Activated CD4-positive, alpha-beta T cell treated with anti-CD3 and anti-CD28 coated beads, Interleukin-2, amount 50 U/mL, for 16 hours (primary cell): ENCODE measurements around the gene ZBTB39.
"Not testable (repeated sequence)": the region's sequence is repeated elsewhere in the genome, so short reads cannot be mapped to it uniquely, and the experiment has no call there.

Experiments used
- DNase-seq: peaks from one replicate; pipeline ENCODE4 v3.0.0-alpha.2; 2020

Gene ZBTB39

GRCh38 chr12:57005980-57006808, at the start of gene ZBTB39:
TSS of gene ZBTB39 (minus strand) at chr12:57006546. CDS start at chr12:57004917, 1,629 bp downstream.
- DNase-seq = peak; percentile 60

- DNase-seq = no peak
Observed at GRCh38 chr12:57055824-57056223, 49.5 kb upstream of the ZBTB39 start.

DNA sequence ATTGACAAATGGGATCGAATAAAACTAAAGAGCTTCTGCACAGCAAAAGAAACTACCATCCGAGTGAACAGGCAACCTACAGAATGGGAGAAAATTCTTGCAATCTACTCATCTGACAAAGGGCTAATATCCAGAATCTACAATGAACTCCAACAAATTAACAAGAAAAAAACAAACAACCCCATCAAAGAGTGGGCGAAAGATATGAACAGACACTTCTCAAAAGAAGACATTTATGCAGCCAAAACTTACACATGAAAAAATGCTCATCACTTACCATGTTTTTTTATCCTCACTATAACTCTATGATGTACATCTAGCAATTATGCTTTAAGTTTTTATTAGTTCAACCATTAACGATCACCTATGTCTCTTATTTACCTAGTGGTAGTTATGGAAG, 47.6 kb upstream of the ZBTB39 start:
- DNase-seq = not testable (repeated sequence)

DNA sequence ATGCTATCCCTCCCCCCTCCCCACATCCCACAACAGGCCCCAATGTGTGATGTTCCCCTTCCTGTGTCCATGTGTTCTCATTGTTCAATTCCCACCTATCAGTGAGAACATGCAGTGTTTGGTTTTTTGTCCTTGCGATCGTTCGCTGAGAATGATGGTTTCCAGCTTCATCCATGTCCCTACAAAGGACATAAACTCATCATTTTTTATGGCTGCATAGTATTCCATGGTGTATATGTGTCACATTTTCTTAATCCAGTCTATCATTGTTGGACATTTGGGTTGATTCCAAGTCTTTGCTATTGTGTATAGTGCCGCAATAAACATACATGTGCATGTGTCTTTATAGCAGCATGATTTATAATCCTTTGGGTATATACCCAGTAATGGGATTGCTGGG, 46.8 kb upstream of the ZBTB39 start:
- DNase-seq = not testable (repeated sequence)

DNA sequence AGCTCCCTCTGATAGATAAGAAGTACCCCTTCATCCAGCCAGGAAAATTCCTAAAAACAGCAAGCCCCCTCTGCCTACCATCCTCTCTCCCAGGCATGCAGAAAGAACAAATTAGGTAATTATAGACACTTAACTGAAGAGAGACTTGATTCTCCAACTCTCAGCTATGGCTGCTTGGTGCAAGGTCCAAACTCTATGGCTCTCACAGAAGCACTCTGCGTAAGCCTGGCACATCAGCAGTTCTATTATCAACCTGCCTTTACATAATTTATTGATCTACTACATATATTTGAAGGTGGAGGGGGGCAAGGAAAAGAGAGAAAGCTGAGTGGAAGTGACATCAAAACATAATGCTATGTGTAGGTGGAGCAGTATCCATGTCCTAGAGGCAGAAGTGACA, 44.7 kb upstream of the ZBTB39 start:
- DNase-seq = no peak

GRCh38 chr12:57049890-57050289, 43.5 kb upstream of the ZBTB39 start, which contains the start of gene MYO1A:
TSS of gene MYO1A (minus strand) at chr12:57050129. CDS start at chr12:57048323, 1,806 bp downstream.
- DNase-seq = no peak

DNA sequence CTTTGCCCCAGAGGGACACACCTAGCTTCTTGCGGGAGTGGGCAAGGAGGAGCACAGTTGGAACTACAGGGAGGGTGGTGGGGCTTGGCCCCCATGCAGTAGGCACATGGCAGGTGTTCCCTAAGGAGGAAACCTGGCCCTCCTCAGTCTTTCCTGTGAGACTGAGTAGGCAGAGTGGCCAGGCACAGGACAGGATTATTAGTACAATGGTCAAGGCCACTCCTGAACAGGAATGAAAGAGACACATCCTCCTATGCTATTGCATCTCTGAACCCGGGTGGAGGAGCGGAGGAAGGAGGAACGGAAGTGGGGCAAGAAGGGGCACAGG, 42.7 kb upstream of the ZBTB39 start:
- DNase-seq = no peak

DNA sequence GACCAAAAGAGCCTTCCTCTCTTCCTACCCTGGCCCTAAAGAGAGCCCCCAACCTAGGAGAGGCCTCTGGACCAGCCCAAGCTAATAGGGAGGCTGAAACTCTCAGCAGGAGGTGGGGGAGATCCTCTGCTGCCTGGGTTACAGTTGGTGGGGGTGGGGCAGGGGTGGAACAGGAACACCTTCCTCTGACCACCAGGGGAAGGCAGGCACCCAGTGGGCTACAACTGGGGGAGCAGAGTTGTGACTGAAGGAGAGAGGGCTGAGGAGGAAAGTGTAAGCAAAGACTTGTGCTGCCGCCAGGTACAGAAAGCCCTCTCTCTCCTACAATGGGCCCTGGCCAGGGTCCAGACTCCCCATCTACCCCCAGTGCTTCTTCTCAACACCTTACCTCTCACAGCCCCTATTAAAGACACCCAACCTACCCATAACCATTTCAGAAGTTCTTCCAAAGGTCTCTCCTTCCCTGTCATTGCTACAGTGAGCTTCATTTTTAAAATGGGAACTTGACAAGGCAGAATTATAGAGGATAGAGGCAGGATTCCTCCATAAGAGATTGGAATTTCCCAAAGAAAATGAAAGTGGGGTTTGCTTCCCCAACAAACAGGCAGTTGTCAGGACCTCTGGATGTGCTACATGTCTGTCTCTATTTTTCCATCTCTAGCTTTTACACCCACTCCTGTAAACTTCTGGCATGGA, 42.2 kb upstream of the ZBTB39 start:
- DNase-seq = no peak

GRCh38 chr12:57047981-57048380, 41.6 kb upstream of the ZBTB39 start:
- DNase-seq = no peak

- DNase-seq = peak; percentile 77
Observed at GRCh38 chr12:57046947-57047890, 40.9 kb upstream of the ZBTB39 start.

DNA sequence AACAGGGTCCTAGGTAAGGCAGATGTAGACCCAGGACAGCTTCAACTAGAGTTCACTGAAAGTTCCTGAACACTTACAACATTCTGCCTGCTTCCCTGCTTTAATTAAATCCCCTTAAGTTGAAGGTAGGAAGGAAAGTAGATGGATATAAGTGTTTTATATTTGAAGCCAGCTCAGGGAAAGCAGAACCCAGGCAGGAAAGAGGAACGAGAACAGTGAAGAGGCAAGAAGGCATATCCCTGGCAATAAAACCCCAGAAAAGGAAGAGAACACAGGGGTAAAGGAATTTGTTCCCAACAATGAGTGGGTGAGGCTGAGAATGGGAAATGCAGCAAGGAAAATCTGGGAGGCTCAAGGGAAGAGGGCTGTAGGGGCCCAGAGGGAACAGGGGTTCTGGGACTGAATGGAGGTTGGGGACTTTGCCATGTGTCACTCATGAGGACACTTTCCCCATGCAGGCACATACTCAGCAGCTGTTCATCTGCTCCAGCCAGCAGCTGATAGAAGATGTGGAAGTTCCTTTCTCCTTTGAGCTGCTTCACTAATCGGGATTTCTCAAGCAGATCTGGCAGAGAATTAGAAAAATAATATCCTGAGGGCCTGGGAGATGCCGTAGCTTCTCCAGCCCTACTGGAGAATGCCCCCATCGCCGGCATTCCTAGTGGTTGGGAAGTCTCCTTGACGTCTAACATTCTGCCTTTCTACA, 39.9 kb upstream of the ZBTB39 start:
- DNase-seq = no peak

- no peak for DNase-seq
Observed at GRCh38 chr12:57044889-57045288, 38.5 kb upstream of the ZBTB39 start.

DNA sequence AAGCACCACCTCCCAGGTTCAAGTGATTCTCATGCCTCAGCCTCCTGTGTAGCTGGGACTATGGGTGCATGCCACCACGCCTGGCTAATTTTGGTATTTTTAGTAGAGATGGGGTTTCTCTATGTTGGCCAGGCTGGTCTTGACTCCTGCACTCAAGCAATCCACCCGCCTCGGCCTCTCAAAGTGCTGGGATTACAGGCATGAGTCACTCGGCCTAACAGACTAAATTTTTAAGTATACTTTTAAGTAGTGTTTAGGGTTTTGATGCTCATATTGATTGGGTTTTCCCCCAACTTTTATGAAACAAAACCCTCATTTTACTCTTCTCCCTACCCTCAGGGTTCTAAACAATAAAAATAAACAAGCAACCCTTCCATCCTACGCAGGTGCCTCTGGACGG, 38.1 kb upstream of the ZBTB39 start:
- DNase-seq = no peak

- DNase-seq = no peak
Observed at GRCh38 chr12:57042695-57043094, 36.3 kb upstream of the ZBTB39 start.

- DNase-seq = no peak
Observed at GRCh38 chr12:57040750-57041149, 34.4 kb upstream of the ZBTB39 start.

- DNase-seq = no peak
Observed at GRCh38 chr12:57040211-57040610, 33.9 kb upstream of the ZBTB39 start.

GRCh38 chr12:57039016-57039798, 32.9 kb upstream of the ZBTB39 start:
- DNase-seq = no peak

DNA sequence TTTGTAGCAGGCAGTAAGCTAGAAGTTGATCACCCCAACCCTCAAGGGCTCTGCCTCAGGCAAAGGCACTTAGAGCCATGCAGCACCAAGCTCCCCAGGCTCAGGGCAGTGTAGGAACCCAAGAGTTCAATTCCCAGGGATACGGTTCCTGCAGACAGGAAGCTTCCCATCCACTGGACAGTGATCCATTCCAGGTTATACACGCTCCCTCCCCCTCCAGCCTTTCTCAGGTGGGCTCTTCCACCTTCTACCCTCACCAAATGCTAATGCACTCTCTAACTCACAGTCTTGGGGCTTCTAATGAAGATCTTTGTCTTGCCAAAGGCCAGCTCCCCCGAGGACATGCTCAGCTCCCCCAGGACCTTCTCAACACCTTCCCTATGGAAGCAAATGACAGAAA, 30.9 kb upstream of the ZBTB39 start:
- no peak for DNase-seq

- no peak for DNase-seq
Observed at GRCh38 chr12:57033431-57033830, 27.1 kb upstream of the ZBTB39 start.

DNA sequence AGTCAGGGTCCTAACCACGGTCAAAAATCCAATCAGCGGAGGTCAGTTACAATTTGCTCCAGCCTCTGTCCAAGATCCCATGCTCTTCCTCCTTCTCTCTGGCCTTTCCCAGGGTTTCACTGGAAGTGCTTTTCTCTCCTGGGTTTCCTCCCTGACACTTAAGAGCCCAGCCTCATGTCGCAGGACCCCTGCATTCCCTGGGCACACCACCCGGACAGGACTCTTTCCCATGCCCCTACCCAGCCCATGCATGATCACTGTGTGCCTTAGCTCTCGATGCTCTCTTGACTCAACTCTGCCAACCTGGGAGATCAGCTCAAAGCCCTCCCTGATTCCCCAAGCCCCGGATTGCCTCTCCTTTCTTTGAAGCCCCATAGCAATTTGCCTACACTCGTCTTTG, 25.4 kb upstream of the ZBTB39 start:
- no peak for DNase-seq

DNA sequence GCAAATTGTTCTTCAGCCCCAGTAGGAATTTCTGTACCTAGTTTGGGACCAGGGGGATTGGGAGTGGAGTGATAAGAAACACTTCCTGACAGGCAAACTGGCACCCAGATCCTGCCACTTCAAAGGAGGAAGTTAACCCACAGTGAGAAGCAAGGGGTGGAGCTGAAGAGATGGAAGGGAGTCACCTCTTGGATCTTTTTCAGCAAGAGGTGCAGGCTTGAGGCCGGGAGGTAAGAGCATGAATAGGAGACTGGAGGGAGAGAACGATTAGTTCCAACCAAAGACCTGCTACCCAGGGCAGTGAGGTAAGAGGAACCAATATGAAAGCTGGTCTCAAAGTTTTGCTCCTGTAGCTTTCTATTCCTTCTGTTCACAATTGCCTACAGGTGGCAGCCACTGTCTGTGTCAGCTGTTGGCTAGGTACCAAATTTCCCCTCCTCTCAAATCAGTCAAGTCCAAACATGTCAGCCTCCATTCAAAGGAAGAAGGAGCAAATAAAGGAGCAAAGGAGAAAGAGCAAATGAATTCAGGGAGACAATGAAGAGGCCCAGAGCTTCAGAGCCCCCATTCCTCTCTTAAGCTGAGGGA, 24.9 kb upstream of the ZBTB39 start:
- no peak for DNase-seq
